ENCODE measurements around the gene FAM237B. TPM values are rescaled to one million over a fixed set of nuclear protein-coding genes. Genes with fewer than 3 reads are reported as not detected.
"Not testable (repeated sequence)": the region's sequence is repeated elsewhere in the genome, so short reads cannot be mapped to it uniquely, and the experiment has no call there.

The FAM237B gene
- total RNA-seq: not detected in 2 replicates
- long read RNA-seq: 0 reads

GRCh38 chr7:90320801-90321494, at the start of gene FAM237B:
Gene FAM237B (minus strand): TSS chr7:90321304. CDS start chr7:90319748, 1,556 bp downstream.
- Mint-ChIP-seq H3K27ac (no peak within 1 kb of the TSS), H3K27me3 (peaks cover 71% of the 10 kb centered on the region), H3K4me1 (ENCODE audit: low read depth) (peaks cover 4% of the 10 kb centered on the region), H3K9me3 (ENCODE audit: low read depth) (no peaks in the 10 kb centered on the region), H3K4me3 (ENCODE audit: low read depth) (peak within 1 kb of the TSS; percentile 59), H3K36me3 (ENCODE audit: insufficient read depth) (no peaks in the 10 kb centered on the region)
- no peak for TF ChIP-seq CTCF (IDR thresholded peaks at IDR 0.05; ENCODE audit: unreplicated experiment)
- DNase-seq (ENCODE audit: low spot score, unreplicated experiment): peak; percentile 29

GRCh38 chr7:90351987-90352386, 30.9 kb upstream of the FAM237B start:
- Mint-ChIP-seq H3K27ac (no peak overlapping the region), H3K4me1 (ENCODE audit: low read depth) (peaks cover 7% of the 10 kb centered on the region), H3K36me3 (ENCODE audit: insufficient read depth) (peaks cover 14% of the 10 kb centered on the region), H3K9me3 (ENCODE audit: low read depth) (no peaks in the 10 kb centered on the region), H3K4me3 (ENCODE audit: low read depth) (no peak overlapping the region), H3K27me3 (no peaks in the 10 kb centered on the region)
- DNase-seq (ENCODE audit: low spot score, unreplicated experiment): no peak
- TF ChIP-seq CTCF (IDR thresholded peaks at IDR 0.05; ENCODE audit: unreplicated experiment): no peak

- DNase-seq (ENCODE audit: low spot score, unreplicated experiment); H3K36me3 Mint-ChIP-seq (ENCODE audit: insufficient read depth); H3K9me3 Mint-ChIP-seq (ENCODE audit: low read depth); H3K27ac Mint-ChIP-seq; H3K27me3 Mint-ChIP-seq; H3K4me3 Mint-ChIP-seq (ENCODE audit: low read depth): not testable (repeated sequence)
- peaks cover 13% of the 10 kb centered on the region for H3K4me1 Mint-ChIP-seq (ENCODE audit: low read depth)
Measured at GRCh38 chr7:90350032-90350431, 28.9 kb upstream of the FAM237B start.

- DNase-seq (ENCODE audit: low spot score, unreplicated experiment): no peak
- TF ChIP-seq CTCF (IDR thresholded peaks at IDR 0.05; ENCODE audit: unreplicated experiment): no peak
- Mint-ChIP-seq H3K27me3 (no peaks in the 10 kb centered on the region), H3K4me1 (ENCODE audit: low read depth) (peaks cover 13% of the 10 kb centered on the region), H3K27ac (peak overlapping the region; percentile 34), H3K9me3 (ENCODE audit: low read depth) (no peaks in the 10 kb centered on the region), H3K36me3 (ENCODE audit: insufficient read depth) (peaks cover 5% of the 10 kb centered on the region), H3K4me3 (ENCODE audit: low read depth) (peak overlapping the region; percentile 1)
Measured at GRCh38 chr7:90349305-90349704, 28.2 kb upstream of the FAM237B start.

- H3K9me3 Mint-ChIP-seq (ENCODE audit: low read depth): no peaks in the 10 kb centered on the region
- H3K4me1 Mint-ChIP-seq (ENCODE audit: low read depth): peaks cover 13% of the 10 kb centered on the region
- no peak for DNase-seq (ENCODE audit: low spot score, unreplicated experiment)
- peak overlapping the region; percentile 96 for H3K4me3 Mint-ChIP-seq (ENCODE audit: low read depth)
- H3K36me3 Mint-ChIP-seq (ENCODE audit: insufficient read depth): peaks cover 3% of the 10 kb centered on the region
- no peak overlapping the region for H3K27ac Mint-ChIP-seq
- H3K27me3 Mint-ChIP-seq: no peaks in the 10 kb centered on the region
- no peak for TF ChIP-seq CTCF (IDR thresholded peaks at IDR 0.05; ENCODE audit: unreplicated experiment)
Measured at GRCh38 chr7:90347759-90348158, 26.7 kb upstream of the FAM237B start.

All from progenitor cell of endocrine pancreas (in vitro differentiated cells).